OCI-M2 (cell line): ENCODE results near the gene PRKCA.

ENCODE experiments used
- DNase-seq: peaks from one replicate; lab custom pipeline; 2025; ENCODE audit not compliant: unreplicated experiment; lab: John Stamatoyannopoulos, UW

PRKCA gene

DNA sequence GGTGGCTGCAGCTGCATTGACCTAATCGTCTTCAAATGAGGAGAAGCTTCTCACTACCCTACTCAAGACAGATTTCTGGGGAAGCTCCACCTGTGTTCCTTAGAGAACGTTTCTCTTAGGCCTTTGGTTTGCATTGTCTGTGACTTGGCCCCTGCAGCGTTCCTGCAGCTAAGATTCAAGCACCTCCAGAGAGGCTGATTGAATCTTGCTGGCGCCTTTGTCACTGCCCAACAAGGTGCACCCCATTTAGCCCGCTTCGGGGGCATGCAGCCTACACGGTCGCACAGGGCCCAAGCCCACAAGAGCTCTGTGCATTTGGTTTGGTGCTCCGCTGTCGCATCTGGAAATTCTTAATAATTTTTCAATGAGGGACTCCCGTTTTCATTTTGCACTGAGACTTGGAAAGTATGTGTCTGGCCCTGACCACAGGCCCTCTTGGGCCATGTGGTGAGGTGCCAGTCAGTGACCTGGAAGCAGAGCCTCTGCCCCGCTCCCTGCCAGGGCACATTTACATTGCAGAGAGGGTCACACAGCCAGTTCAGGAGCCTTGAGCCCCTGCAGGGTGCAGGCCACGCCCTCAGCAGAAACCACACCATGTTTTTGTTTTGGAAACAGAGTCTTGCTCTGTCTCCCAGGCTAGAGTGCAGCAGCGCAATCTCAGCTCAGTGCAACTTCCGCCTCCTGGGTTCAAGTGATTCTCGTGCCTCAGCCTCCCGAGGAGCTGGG, 481.4 kb downstream of the PRKCA start:
- no peak for DNase-seq

DNA sequence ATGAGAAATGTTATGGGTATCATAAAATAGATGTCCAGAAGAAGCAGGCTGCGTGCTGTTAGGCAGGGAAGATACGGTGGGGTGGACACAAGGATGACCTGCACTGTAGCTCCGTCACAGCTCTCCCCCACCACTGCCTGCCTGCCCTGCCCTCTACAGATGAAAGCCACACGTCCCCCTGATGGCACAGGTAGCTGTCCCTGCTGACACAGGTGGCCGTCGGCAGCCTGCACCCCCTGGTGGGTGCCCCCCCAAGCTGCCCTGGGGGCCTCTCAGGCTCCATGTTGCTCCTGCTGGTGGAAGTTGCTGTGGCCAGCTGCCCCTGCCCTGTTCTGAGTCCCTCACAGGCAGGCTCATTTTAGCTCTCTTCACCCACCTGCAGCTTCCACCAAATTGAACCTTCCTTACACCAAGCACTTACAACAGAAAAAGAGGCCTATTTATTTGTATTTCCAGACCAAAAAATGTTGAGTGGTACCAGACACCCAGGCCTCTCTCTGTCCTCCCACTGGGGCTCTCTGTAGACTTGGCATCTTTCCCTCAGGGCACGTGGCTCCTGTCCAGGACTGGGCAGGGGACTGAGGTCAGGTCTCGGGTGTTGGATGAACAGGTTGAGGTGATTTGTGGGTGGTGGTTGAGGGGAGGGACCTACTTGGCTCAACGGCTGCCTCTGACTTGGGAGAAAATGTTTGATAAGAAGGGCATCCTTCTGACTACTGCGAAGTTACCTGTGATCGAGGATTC, 482.4 kb downstream of the PRKCA start:
- no peak for DNase-seq

DNA sequence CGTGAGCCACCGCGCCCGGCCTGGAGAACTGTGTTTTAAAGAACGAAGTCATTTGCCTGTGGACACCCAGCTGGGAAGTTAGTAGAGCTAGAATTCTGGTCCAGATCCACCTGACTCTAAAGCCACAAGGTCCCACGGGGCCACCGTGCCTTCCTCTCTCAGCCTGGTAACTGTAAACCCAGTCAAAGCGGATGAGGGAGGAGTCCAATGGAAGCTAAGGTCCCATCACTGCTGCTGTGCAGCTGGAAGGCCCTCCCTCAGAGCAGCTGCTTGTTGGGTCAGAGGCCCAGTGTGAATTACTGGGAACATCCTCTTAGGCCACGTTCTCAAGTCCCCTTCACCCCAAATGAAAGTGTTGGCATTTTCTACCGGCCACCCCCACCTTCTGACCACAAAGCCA, 483.7 kb downstream of the PRKCA start:
- no peak for DNase-seq

DNA sequence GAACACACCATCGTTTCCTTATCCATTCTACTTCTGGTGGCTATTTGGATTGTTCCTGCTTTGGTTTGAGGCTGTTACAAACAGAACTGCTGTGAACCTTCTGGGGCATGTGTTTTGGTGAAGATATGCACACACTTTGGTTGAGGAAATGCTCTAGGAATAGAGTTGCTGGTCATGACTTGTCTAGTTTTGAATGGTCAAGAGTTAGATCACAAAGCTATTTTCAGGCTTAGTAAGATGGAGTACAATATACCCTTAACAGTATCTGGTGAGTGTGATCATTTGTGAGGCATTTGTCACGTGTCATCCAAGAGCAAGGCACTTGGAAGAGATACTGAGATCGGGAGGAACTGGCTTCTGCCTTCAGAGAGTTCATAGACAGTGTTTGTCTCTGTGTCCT, 485.5 kb downstream of the PRKCA start:
- no peak for DNase-seq

DNA sequence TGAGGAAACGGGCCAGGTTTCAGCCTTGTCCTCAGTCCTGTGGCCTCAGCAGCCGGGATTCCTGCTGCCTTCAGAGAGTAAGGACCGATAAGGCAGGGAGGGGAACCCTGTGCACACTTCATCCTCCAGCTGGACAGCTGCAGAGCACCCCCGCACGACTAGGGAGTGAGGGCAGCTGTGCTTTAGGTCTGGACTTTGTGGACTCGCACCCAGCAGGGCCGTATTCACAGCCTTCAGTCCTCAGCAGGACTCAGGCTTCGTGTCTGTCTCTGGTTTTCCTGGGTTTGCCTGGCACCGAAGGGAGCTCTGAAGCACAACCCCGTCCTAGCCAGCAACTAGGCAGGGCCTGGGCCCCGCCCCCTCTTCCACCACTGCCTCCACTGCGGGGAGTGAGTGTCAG, 486.7 kb downstream of the PRKCA start:
- no peak for DNase-seq

DNA sequence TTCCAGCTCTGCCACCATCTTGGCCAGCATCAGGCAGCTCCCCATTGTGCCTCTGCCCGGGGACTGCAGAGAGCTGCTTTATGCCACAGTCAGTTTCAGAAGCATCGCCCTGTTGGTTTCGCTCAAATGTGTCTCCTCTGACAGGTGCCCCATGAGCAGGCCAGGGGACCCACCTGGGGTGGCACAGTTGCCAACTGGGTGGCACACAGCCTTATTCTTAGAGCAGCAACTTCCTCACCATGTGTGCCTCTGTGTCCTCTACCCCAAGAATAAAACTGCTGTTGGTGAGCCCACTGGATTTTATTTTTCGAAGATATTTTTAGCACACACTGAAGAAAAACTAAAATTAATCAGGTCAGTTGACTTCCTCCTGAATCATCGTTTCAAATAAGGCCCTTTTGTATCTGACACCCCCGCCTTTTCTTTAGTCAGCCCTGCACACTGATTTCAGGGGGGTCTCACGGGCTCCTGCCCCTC, 487.6 kb downstream of the PRKCA start:
- no peak for DNase-seq

DNA sequence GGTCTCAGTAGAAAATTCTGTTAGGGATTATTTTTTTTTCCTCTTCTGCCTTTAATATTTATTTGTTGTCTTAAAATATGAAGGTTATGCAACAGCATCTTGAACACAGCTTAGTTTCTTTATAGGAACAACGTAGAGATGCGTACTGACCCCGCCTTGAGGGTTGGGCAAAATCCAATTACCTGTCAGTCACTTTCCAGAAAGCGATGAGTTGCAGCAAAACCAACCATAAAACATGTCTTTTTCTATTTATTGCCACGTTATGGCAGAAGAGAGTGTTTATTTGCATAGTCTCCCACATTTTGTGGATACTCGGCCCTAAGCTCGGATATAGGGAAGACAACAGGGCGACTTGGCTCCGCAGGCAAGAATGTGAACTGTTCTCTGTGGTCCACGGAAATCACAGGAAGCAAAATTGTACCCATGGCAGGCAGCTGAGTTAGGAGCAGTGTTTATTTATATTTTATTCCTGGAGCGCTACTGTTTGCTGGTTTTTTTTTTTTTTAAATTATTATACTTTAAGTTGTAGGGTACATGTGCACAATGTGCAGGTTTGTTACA, 488.2 kb downstream of the PRKCA start:
- DNase-seq, result no peak

DNA sequence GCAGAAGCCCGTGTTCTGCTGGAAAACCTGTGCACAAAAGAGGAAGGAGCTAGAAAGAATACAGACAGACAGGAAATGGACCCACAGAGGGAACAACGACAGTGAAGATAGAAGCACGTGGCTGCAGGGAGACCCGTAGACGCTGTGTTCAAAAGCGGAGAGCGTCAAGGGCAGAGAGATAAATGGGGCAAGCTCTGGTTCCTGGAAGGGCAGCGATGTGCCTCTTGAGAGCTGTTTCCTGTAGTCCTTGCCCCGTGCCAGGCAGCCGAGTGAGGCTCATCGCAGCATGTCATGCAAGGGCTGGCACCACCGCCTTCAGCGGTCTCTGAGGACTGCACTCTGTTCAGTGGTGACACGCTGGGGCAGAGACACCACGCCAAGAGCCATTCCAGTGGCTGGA, 488.9 kb downstream of the PRKCA start:
- no peak for DNase-seq

DNA sequence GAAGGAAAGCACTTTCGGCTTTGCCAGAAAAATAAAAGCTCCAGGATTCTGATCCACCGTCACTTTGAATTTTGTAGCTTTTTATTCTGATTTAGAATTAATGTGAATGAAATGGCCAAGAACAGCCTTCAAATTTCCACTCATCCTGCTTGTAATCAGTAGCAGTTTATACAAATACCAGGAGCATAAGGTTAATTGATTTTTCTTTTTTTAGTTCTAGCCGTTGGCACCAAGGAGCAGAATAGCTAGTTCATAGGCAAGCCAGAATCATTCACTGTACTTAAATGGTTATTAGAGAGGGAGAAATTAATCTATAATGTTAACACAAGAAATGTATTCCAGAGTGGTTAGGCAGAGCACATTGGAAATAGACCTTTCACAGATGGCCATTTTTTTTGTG, 491.4 kb downstream of the PRKCA start:
- DNase-seq, result no peak

DNA sequence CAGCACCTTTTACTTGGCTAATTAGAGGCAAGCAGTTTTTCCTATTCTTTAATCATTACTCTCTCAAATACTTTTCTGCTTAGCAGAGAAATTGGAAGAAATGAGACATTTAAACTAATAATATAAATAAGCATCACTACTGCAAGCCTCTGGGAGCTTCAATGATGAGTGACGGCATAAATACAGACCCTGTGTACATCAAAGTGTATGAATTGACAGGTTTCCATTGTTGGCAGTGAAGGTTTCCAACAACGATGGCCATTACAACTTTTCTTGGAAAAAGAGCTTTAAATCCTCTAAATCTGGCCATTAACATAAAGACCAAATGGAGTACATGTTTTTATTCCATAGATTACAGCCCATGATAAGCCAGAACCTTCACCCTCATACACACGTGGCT, 493.1 kb downstream of the PRKCA start:
- DNase-seq, result no peak

DNA sequence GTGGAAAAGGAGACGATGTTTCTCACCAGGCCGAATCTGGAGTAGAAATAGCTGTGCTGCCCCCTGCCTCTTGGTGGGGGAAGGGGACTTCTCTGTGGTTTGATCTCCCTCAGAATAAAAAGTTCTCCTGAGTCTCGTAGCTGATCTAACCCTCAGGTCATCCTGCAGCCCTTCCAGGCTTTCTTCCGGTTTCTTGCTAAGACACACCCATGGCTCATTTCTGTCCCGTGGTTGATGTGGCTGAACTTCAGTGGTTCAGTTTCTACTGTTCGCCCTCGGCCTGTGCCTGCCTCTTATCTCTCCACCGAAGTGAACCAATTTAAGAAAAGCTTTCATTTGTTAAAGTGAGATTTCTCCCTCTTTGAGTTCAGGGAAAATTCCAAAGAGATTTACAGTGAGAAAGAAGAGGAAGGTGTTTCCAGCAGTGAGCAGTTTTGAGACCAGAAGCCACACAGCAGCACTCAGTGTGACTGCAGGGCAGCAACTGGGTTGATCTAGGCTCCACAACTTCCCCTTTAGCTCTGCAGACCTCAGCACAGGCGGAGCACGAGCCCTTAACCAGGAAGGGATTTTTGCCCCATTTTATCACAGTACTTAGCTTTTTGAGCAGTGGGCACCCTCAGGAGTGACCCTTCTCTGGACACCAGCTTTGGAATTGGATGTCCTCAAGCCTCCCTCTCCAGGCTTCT, 497.6 kb downstream of the PRKCA start:
- no peak for DNase-seq

DNA sequence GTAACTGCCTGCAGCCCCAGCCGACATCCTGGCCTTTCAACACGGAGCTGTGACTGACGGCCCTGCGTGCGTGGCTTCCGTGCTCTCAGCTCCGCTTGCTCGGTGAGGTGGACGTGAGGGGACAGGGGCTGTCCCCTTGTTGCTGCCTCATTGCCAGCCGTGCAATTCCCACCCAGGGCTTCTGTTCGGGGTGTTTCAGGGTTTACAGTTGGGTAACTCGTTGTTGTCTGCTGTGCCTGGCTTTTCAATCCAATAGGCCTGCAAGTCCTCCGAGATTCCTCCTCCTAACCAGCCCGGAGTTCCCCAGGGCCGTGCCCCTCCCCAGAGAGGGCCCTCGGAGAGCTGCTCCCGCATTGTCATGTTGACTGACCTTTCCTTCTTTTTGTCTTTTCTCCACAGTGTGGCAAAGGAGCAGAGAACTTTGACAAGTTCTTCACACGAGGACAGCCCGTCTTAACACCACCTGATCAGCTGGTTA, 501.1 kb downstream of the PRKCA start:
- DNase-seq, result no peak

DNA sequence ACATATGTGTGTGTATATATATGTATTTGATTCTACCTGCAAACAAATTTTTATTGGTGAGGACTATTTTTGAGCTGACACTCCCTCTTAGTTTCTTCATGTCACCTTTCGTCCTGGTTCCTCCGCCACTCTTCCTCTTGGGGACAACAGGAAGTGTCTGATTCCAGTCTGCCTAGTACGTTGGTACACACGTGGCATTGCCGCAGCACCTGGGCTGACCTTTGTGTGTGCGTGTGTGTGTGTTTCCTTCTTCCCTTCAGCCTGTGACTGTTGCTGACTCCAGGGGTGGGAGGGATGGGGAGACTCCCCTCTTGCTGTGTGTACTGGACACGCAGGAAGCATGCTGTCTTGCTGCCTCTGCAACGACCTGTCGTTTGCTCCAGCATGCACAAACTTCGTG, 503.2 kb downstream of the PRKCA start:
- no peak for DNase-seq

DNA sequence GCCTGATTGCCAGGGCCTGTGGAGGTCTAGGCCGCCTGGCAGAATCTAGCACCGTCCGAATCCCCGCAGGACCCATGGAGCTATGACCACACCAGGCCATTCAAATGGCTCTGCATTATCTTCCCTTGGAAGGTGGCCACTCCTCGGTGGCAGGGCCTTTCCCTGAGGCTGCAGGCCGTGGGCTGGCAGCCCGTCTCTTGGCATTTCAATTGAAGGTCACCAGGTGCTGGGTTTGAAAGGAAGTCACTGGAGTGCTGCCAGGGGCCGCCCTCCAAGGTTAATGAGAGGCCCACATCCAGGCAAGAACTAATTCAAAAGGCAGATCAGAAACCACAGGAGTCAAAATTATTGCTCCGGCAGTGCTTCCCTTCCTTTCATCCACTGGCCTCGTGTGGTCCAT, 504.8 kb downstream of the PRKCA start:
- no peak for DNase-seq

DNA sequence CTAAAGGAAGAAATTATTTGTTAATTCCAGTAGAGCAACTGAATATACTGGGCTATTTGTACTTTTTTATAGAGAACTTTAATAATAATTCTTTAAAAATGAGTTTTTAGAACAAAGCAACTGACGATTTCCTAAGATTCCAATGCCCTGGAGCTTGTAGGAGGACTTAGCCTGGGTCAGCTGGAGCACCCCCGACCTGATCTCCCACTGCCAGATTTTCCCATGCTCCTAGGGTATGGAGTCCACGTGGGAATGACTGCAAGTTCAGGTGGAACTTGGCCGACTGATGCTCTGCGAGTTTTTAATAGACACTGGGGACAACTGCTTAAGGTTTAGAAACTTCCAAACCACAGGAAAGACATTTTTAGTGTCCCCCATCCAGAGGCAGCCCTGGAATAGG, 507.0 kb downstream of the PRKCA start:
- no peak for DNase-seq

DNA sequence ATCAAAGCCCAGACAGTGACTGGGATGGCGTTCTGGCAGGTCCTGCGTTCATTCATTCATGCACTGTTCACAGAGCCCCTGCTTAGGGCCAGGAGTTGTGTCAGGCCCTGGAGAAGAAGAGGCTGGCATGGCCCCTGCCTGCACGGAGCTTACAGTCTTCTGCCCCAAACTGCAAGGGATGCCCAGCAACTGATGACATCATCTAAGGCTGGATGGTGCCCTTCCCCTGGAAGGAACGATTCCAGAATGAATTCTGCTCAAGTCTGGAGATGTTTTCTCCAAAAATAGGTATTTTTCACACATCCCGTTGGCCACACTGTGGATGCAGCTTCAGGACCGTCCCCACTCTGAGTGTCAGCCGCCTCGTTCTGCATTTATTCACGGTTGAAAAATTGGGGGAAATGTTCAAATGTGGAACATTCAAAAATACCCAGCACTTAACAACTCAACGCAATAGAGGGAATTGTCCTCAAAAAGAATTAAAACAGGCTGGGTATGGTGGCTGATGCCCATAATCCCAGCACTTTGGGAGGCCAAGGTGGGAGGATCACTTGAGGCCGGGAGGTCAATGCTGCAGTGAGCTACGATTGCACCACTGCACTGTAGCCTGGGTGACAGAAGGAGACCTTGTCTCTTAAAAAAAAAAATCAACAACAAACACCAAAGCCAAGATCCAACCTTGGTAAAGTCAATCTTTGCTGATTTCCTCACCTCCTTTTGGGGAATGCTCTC, 508.7 kb downstream of the PRKCA start:
- no peak for DNase-seq

DNA sequence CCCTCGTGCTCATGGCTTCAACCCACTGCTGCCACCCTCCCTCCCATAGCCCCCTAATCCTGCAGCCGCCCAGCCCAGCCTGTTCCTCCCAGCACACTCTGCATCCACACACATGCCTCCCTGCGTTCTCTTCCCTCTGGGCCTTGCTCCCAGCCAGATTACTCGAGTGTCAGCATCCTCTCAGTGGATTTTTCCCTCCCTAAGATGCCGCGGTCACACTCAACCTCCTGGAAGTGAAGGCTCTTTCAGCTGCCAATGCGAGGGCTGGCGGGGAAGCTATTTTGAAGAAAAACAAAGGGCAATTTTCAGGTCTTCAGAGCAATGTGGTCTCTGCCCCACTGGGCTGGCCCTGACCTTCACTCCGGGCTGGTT, 509.3 kb downstream of the PRKCA start:
- DNase-seq, result no peak

DNA sequence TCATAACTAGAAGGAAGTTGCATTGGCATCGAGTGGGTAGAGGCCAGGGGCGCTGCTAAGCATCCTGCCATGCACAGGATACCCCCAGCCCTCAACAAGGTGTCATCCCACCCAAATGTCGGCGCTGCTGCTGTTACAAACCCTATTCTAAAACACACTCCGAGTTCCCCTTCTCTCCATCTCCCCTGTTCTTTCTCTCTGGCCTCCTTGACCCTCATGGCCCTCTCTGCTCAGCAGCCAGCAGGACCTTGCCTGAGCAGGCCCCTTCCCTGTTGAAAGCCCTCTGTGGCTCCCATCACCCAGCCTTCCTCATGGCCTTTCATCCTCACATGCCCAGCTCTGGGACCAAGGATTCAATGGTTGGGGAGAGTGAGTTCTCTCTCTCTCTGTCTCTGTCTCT, 510.2 kb downstream of the PRKCA start:
- no peak for DNase-seq

DNA sequence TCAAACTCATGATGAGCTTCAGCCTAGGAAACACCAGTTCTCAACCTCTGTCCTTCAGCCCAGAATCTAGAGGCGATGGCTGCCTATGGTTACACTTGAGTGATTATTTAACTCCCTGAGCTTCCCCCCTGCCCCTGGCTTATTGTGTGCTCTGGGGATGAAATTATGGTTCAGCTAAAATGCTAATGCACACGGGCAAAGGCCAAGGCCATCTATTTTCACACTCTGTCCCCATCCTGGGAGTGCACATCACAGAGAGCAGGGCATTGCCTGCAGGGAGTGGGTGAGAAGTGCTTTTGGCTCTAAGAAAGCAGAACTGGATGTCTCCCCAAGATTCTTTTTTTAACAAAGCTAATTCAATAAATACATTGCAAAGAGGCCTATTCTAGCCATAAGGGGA, 510.9 kb downstream of the PRKCA start:
- no peak for DNase-seq

DNA sequence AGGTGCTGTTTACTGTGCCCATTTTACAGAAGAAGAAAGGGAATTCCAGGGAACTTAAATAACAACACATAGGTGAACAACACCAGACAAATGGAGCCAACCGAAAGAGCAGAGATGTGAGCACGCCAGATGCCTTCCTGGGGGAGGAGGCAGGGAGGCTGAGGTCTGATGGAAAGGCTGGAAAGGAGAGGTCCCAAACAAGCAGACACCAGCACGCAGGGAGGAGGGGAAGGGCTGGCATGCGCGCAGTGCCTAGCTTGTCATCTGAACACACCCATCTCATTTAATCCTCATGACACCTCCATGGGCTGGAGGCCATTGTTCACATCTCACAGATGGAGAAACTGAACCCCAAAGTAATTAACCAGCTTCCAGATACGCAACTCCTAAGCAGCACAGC, 511.6 kb downstream of the PRKCA start:
- DNase-seq, result no peak

DNA sequence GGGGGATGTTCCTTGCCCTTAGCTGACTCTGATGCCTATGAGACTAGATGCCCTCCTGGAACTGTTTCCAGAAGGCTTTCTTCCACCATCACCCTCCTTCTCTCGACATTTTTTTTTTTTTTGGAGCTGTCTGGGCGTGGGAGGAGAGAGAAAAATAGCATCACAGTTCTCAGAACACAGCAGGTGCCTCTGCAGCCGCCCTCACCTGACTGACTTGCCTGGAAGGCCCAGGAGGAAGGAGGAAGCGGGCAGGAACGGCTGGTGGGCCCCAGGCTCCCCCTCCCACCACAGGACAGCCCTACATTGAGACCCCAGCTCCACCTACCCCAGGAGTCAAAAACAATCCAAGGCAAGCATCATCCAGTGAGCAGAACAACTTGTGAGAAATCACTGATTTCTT, 512.2 kb downstream of the PRKCA start:
- DNase-seq, result no peak
